ENCODE data around the gene ASTN2.

Gene ASTN2

DNA sequence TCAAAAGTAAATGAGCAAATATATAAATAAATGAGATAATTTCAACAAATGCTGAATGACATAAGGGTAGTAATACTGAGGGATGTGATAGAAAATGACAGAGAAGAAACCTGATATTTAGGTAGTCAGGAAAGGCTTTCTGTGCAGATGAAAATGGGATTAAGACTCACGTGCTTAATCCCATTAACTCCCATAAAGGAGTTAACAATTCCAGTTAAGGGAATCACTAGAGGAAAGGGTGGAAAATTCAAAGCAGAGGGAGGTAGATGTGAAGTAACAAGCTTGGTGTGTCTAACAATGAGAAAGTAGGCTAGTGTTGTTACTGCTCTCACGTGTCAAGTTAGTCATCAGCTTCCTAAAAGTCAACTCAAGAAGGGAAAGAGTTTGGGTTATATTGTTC is 818.2 kb downstream of the ASTN2 start:
- DNase-seq: no peak

DNA sequence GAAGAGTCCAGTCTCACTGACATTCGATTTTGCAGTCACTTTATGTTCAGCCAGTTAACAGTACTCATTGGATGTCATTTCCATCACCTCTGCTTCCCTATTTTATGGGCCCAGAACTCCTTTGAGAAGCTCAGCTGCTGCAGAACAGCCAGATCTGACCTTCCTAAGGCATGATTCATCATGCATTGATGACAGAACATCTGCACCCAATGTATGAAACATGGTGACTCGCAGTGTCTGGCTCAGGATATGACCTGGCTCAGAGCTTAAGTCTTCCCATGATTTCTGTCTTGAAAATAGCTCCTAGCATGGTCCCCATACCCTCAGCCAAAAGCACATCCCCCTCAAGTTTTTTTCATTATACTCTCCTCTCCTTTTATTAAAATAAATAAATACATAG is 820.3 kb downstream of the ASTN2 start:
- DNase-seq: no peak

DNA sequence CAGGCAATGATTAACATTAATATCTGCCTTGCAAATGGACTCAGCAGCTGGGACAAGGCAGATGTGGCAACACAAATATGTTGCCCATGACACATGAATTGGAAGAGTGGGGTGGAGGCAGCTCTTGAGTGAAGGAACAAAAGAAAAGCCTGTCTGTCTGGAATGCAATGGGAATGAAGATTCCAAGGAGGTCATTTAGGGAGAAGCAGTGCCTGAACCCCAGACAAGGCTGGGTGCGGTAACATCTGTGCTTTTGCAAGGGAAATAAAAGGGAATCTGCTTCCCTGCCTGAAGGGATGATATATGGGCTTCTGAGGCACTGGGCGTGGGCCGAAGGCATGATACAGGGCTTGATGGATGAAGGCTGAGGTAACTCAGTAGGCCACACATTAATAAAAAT is 821.9 kb downstream of the ASTN2 start:
- DNase-seq: no peak

DNA sequence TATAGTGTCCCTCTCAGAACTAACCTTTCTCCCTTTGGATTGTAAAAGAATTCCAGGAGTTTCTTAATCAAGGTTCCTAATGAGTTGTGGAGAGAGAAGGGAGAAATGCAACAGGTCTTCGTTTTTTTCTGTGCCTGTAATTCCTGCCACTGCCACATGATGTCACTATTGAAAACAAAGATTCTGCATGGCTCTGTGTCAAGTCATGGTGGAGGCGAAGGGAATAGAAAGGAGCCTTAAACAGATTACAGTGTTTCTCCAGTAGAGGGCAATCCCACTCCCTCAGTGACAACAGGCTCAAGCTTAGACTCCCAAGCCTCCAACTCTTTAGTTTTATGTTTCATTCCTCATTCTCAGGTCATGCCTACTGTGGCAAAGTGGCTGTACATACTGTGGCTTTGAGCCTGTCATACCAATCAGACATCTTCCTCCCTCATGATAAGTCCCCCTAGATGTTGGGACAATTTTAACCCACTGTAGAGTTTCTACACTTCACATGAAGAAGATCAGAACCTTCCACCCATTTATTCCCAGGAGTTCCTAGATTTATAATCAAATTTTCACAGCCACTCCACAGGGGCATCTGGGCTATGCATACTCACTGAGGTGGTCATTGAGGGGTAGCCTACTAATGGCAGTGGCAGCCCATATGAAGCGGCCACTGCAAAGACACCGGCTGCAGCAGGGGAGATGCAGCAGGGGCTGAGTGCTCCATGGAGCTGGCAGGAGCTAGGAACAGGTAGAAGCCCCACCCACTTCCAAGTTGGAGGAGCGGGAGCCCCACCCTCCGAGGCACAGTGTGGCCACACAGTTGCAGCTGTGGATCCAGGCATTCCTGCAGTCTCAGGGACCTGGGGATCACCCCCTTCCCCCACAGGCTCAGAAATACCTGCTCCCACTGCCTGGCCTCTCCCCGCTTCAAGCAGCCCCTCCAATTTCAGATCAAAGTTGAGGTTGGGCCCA is 825.2 kb downstream of the ASTN2 start:
- peak in 1 of 5 experiments; percentile 40 for DNase-seq

GRCh38 chr9:116587919-116588318 is 826.9 kb downstream of the ASTN2 start:
- no peak for DNase-seq

GRCh38 chr9:116585896-116586295 is 829.0 kb downstream of the ASTN2 start:
- no peak for DNase-seq

GRCh38 chr9:116585204-116585603 is 829.7 kb downstream of the ASTN2 start:
- DNase-seq: no peak

DNA sequence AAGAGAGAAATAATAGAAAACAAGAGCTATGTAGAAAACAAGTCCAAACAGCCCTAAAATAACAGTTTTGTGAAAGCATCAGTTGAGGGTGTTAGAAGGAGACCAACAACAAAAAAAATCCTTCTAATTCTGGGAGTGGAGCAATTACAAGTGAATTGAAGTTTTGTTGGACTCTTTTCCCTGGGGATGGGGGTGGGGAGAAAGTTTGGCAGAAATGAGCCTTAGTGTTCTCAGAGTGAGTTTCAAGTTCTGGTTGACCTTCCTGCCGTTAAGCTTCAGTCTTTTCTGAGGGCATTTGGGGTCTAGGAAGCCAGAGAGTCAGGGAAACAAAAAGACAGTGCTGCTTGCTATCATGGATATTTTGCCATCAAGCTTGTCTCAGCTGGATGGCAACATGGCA is 834.0 kb downstream of the ASTN2 start:
- no peak for DNase-seq

DNA sequence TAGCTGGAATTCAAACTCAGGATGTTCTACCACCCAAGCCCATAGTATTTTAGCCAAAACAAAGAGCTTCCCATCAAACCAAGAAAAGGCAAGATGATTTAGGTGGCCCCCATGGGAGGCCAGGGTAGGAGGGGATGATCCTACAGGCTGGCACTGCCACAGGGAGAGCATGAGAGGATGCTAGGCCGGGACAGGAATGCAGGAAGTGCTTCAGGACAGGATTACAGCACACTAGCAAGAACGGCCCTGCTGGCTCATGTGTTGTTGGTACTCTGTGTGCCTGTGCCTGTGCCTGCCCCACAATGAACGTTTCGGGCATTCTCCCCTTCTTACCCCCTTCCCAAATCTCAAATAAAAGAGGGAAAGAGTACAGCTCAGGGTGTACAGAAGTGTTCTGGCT is 838.5 kb downstream of the ASTN2 start:
- no peak for DNase-seq

DNA sequence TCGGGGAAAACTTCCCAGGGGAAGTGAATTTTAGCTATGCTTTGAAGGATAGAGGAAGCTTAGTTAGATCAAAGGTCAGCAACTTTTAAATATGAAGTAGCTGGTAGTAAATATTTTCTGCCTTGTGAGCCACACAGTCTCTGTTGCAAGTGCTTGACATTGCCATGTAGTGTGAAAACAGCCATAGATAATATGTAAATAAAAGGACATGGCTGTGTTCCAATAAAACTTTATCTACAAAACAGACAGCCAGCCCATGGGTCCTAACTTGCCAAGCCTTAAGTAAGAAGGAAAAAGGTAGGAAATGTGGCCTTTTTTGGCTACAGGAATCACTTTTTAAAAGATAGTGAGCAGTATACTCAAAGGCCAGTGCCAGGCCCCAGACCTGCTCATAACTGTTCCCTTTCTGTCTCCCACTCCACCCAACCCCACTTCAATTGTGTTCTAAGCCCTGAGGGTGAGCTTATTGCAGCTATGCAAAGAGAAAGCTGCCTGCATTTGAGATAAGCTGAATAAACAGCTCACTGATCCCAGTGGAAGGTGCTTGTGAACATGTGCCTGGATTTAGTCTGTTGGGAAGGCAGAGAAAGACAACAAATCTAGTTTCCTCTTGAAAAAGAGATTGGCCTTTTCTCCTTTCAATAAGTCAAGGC is 840.7 kb downstream of the ASTN2 start:
- DNase-seq: no peak

DNA sequence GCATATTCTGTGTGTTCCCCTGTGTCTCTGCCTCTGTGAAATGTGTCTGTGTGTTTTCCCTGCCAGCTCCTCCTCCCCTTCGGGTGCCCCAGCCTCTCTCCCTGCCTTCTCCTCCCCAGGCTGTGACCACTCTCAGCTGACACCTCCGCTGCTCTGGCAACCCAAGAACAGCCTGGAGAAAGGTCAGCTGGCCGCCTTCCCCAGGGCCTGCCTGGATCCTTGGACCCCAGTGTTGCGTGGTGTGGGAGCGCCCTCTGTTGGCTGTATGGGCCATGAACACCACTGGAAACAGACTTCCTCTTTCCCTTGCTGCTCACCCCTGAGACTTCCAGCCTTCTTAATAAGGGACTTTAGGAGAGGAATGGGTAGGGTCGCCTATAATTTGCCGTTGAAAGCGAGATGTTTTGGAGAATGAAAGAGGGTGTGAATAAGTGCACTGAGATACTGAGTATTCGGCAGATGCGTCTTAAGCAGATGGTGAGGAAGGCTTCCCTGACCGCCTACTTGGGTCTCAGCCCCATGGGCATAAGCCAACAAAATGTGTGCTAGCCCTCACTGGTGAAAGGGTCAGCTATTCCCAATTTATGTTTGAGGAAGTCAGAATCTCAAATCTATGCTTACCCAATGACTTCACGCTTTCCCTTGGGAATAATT is 842.6 kb downstream of the ASTN2 start:
- peak in 1 of 5 experiments; percentile 18 for DNase-seq

DNA sequence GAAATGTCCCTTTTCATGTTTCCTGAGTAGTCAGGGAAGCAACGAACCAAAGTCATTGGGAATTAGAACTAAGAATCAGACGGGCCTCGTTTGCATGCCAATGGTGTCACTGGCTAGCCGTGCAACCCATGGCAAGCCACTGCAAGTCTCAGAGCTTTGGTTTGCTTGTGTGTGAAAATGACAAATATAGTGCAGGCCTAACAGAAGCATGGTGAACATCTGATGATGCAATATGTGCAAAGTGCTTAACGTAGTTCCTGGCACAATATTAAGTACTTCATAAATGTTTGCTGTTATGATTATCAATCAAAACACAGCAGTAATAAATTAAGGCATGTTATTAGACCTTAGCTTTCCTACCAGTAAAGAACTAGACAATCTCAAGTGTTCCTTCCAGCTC is 845.7 kb downstream of the ASTN2 start:
- DNase-seq: no peak

GRCh38 chr9:116566677-116567488 is 848.0 kb downstream of the ASTN2 start:
- no peak for DNase-seq

DNA sequence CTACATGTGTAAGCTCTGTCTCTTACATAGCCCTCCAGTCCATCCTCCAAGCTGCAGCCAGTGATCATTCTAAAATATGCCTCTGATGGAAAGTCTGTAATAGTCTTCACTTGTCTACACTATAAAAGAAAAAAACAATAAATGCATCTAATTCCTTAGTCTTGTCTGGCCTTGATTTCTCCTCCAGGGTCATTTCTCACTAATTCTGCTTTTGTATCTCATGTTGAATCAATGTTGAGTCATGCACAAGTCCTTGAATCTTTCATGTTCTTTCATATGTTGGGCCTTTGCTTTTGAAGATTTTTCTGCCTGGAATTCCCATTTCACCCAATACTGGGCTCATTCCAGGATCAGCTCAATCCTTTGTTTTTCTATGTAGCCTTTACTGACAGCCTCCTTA is 848.9 kb downstream of the ASTN2 start:
- DNase-seq: no peak

DNA sequence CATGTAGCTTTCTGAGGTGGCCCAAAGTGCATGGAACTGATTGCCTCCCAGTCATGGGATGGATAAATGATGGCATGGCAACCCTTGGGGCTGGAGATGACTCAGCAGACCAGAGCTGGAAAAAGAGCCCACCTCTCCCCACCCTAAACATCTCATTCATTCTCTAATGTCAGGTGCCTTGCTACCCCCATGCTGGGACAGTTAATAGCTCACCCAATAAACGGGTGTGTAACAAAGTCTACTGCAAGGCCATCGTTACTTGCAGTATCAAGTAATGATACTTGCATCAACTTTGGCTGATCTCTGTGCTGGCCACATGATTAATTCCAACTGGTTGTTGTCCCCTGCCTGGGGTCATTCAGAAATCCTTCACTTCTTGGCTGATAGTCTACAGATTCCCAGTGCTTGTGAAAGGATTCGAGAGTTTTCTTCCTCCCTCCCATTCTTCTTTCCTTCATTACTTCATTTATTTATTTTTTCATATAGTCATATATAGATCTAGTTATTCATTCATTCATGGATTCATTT is 850.5 kb downstream of the ASTN2 start:
- no peak for DNase-seq

DNA sequence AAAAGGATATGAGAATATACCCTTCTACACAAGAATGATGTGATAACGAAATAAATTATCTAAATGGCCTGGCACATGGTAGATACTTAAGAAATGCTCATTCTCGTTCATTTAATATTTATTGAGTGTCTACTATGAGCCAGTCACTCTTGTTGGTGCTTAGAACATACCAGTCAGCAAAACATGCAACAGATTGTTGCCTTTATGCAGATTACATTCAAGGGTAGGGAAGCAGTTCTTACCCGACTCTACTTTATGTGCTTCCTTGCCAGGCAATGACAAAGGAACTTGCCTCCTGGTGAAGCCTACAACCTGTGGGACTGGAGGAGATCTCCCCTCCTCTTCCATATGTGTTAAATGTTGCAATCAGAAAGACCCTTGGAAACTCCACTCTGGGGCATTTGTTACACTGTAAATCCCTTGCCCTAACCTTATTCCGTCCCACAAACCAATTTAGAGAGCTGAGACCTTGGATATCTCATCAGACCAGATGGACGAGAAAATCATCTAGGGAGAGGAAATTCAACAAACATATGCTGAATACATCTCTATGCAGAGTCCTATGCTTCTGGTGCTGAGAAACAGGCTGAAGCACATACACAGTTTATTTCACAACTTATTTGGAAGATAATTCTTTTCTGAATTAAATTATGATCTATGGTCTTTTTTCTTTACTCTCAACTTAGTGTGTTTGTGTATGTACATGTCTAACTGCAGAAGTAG is 855.9 kb downstream of the ASTN2 start:
- no peak for DNase-seq

DNA sequence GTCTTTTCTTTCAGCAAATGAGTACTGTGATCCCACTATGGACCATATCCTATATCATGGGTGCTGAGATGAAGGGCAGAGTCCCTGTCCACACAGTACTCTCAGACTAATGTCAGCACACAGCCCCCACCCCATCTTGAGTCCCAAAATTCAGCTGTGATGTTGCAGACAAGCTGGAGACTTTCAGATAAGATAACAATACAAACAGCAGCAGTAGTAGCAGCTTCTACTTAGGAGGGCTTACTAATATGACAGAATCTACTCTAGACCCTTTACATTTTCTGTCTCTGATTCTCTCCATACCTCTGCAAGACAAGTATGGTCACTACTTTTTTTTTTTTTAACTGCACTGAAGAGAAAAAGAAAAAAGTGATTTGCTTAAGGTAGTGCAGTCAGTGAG is 856.8 kb downstream of the ASTN2 start:
- no peak for DNase-seq

DNA sequence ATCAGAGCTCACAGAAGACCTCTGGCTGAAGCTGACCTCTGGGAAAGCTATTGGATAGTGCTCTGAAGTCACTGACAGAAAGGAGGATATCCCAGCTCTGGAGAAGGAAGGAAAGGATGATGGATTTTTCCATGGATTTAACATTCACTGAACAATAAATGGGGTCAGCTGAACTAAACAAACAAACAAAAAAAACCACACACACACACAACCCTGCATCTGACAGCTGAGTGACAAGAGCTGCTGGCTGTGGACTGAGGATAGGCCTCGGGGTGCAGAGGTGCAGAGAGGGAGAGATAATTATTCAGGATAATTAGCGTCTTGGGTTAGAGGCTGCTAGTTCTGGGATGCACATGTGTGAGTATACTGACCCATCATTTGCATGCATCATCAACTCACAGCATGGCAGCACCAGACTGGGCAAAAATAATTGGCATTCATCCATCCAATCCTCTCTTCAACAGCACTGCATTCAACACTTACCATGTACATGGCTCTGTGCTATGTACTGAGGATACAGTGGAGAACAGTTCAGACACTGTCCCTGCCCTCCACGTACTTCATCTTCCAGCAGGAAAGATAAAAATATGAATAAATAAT is 859.2 kb downstream of the ASTN2 start:
- no peak for DNase-seq

GRCh38 chr9:116555119-116555518 is 859.7 kb downstream of the ASTN2 start:
- no peak for DNase-seq

- no peak for DNase-seq
These were observed 864.0 kb downstream of the ASTN2 start for GRCh38 chr9:116550696-116551436.

All from T-helper 2 cell (primary cell).